ENCODE measurements around the gene TK2.

Gene TK2

GRCh38 chr16:66486773-66487579, 62.9 kb downstream of the TK2 start:
- no peaks in the 10 kb centered on the region for H4K20me1 ChIP-seq (ENCODE audit: insufficient read depth, low read length)
- DNase-seq: no peak
- H3K9me2 ChIP-seq (replicated peaks; ENCODE audit: insufficient read depth, low read length): no peaks in the 10 kb centered on the region
- H3K27ac ChIP-seq (ENCODE audit: low read length): no peak overlapping the region
- peaks cover 12% of the 10 kb centered on the region for H3F3A ChIP-seq (ENCODE audit: insufficient read depth, low read length)
- H3K27me3 ChIP-seq (replicated peaks; ENCODE audit: insufficient read depth, low read length): no peaks in the 10 kb centered on the region
- no peak overlapping the region for H3K4me2 ChIP-seq (ENCODE audit: low read depth, low read length)
- H3K79me2 ChIP-seq (ENCODE audit: low read length): no peaks in the 10 kb centered on the region
- peaks cover 20% of the 10 kb centered on the region for H3K4me1 ChIP-seq (ENCODE audit: low read length)
- no peak for TF ChIP-seq CTCF (IDR thresholded peaks at IDR 0.05; ENCODE audit: low read length)
- no peak for TF ChIP-seq EZH2 (optimal IDR thresholded peaks at IDR 0.05; ENCODE audit: low read depth, low read length)
- no peak for TF ChIP-seq EZH2phosphoT487 (IDR thresholded peaks at IDR 0.05; ENCODE audit: low read length)
- H3K4me3 ChIP-seq (ENCODE audit: low read length): no peak overlapping the region
- H3K36me3 ChIP-seq (replicated peaks; ENCODE audit: insufficient read depth, low read length): no peaks in the 10 kb centered on the region
- H2AFZ ChIP-seq (ENCODE audit: low read length): no peak overlapping the region
- H3K9ac ChIP-seq (ENCODE audit: low read length): no peak overlapping the region
- H3K9me3 ChIP-seq (replicated peaks; ENCODE audit: insufficient read depth, low read length): no peaks in the 10 kb centered on the region

GRCh38 chr16:66486199-66486772, 63.6 kb downstream of the TK2 start:
- no peak for TF ChIP-seq EZH2phosphoT487 (IDR thresholded peaks at IDR 0.05; ENCODE audit: low read length)
- Histone ChIP-seq H3K4me2 (ENCODE audit: low read depth, low read length) (no peak overlapping the region), H3F3A (ENCODE audit: insufficient read depth, low read length) (peaks cover 12% of the 10 kb centered on the region), H3K9ac (ENCODE audit: low read length) (no peak overlapping the region), H3K4me1 (ENCODE audit: low read length) (peaks cover 20% of the 10 kb centered on the region), H3K79me2 (ENCODE audit: low read length) (no peaks in the 10 kb centered on the region), H3K4me3 (ENCODE audit: low read length) (no peak overlapping the region), H4K20me1 (ENCODE audit: insufficient read depth, low read length) (no peaks in the 10 kb centered on the region), H3K27me3 (replicated peaks; ENCODE audit: insufficient read depth, low read length) (no peaks in the 10 kb centered on the region), H3K9me2 (replicated peaks; ENCODE audit: insufficient read depth, low read length) (no peaks in the 10 kb centered on the region), H3K27ac (ENCODE audit: low read length) (no peak overlapping the region), H3K36me3 (replicated peaks; ENCODE audit: insufficient read depth, low read length) (no peaks in the 10 kb centered on the region), H2AFZ (ENCODE audit: low read length) (no peak overlapping the region), H3K9me3 (replicated peaks; ENCODE audit: insufficient read depth, low read length) (no peaks in the 10 kb centered on the region)
- DNase-seq: no peak

GRCh38 chr16:66485376-66485775, 64.5 kb downstream of the TK2 start:
- H3K27ac ChIP-seq (ENCODE audit: low read length): no peak overlapping the region
- H3K9ac ChIP-seq (ENCODE audit: low read length): no peak overlapping the region
- no peak overlapping the region for H3K4me3 ChIP-seq (ENCODE audit: low read length)
- no peaks in the 10 kb centered on the region for H3K36me3 ChIP-seq (replicated peaks; ENCODE audit: insufficient read depth, low read length)
- no peak overlapping the region for H2AFZ ChIP-seq (ENCODE audit: low read length)
- no peak overlapping the region for H3K4me2 ChIP-seq (ENCODE audit: low read depth, low read length)
- peaks cover 20% of the 10 kb centered on the region for H3K4me1 ChIP-seq (ENCODE audit: low read length)
- no peak for TF ChIP-seq EZH2phosphoT487 (IDR thresholded peaks at IDR 0.05; ENCODE audit: low read length)
- DNase-seq: no peak
- no peaks in the 10 kb centered on the region for H3K79me2 ChIP-seq (ENCODE audit: low read length)
- H3K27me3 ChIP-seq (replicated peaks; ENCODE audit: insufficient read depth, low read length): no peaks in the 10 kb centered on the region
- H4K20me1 ChIP-seq (ENCODE audit: insufficient read depth, low read length): no peaks in the 10 kb centered on the region
- H3F3A ChIP-seq (ENCODE audit: insufficient read depth, low read length): peaks cover 12% of the 10 kb centered on the region
- no peaks in the 10 kb centered on the region for H3K9me2 ChIP-seq (replicated peaks; ENCODE audit: insufficient read depth, low read length)
- no peaks in the 10 kb centered on the region for H3K9me3 ChIP-seq (replicated peaks; ENCODE audit: insufficient read depth, low read length)

- Histone ChIP-seq H3K79me2 (ENCODE audit: low read length) (no peaks in the 10 kb centered on the region), H2AFZ (ENCODE audit: low read length) (no peak overlapping the region), H3K9me3 (replicated peaks; ENCODE audit: insufficient read depth, low read length) (no peaks in the 10 kb centered on the region), H3K4me3 (ENCODE audit: low read length) (no peak overlapping the region), H3K9me2 (replicated peaks; ENCODE audit: insufficient read depth, low read length) (no peaks in the 10 kb centered on the region), H4K20me1 (ENCODE audit: insufficient read depth, low read length) (no peaks in the 10 kb centered on the region), H3K27ac (ENCODE audit: low read length) (no peak overlapping the region), H3K27me3 (replicated peaks; ENCODE audit: insufficient read depth, low read length) (no peaks in the 10 kb centered on the region), H3F3A (ENCODE audit: insufficient read depth, low read length) (peaks cover 12% of the 10 kb centered on the region), H3K4me2 (ENCODE audit: low read depth, low read length) (no peak overlapping the region), H3K36me3 (replicated peaks; ENCODE audit: insufficient read depth, low read length) (no peaks in the 10 kb centered on the region), H3K9ac (ENCODE audit: low read length) (no peak overlapping the region), H3K4me1 (ENCODE audit: low read length) (peaks cover 20% of the 10 kb centered on the region)
- TF ChIP-seq CTCF (IDR thresholded peaks at IDR 0.05; ENCODE audit: low read length) (no peak), EZH2 (optimal IDR thresholded peaks at IDR 0.05; ENCODE audit: low read depth, low read length) (no peak), EZH2phosphoT487 (IDR thresholded peaks at IDR 0.05; ENCODE audit: low read length) (no peak)
- DNase-seq: no peak
Measured at GRCh38 chr16:66484453-66485213, 65.3 kb downstream of the TK2 start.

Measured in MM.1S (cell line).